GM21576 (cell line): Measurements from ENCODE around the gene PGGT1B.

Experiments used
- ATAC-seq: cut with Tn5 transposase; IDR thresholded peaks from one replicate; pipeline ENCODE4 v1.9.1; 2021; ENCODE audit warnings: mild to moderate bottlenecking, moderate library complexity; ENCODE audit not compliant: unreplicated experiment

Gene PGGT1B

GRCh38 chr5:115262321-115263077 lies at the start of gene PGGT1B:
TSS of gene PGGT1B (minus strand) at chr5:115262877. CDS start at chr5:115262851, 26 bp downstream.
- ATAC-seq: peak; percentile 86

GRCh38 chr5:115309751-115310370 lies 47.2 kb upstream of the PGGT1B start:
- ATAC-seq: peak; percentile 50

GRCh38 chr5:115308815-115309214 lies 46.1 kb upstream of the PGGT1B start:
- ATAC-seq: no peak

GRCh38 chr5:115306011-115306536 lies 43.4 kb upstream of the PGGT1B start:
- ATAC-seq: no peak

- no peak for ATAC-seq
Observed at GRCh38 chr5:115304496-115304895, 41.8 kb upstream of the PGGT1B start.

GRCh38 chr5:115298811-115299210 lies 36.1 kb upstream of the PGGT1B start:
- no peak for ATAC-seq

GRCh38 chr5:115297031-115297430 lies 34.4 kb upstream of the PGGT1B start:
- ATAC-seq: no peak

GRCh38 chr5:115296124-115297022 lies 33.7 kb upstream of the PGGT1B start, which contains the start of gene CCDC112:
TSS of gene CCDC112 (minus strand) at chr5:115296654. CDS start at chr5:115296543, 111 bp downstream.
- peak; percentile 74 for ATAC-seq

GRCh38 chr5:115295777-115296123 lies 33.1 kb upstream of the PGGT1B start:
- no peak for ATAC-seq

GRCh38 chr5:115291397-115291796 lies 28.7 kb upstream of the PGGT1B start:
- ATAC-seq: no peak

- no peak for ATAC-seq
Observed at GRCh38 chr5:115289104-115289503, 26.4 kb upstream of the PGGT1B start.

- no peak for ATAC-seq
Observed at GRCh38 chr5:115284021-115284420, 21.3 kb upstream of the PGGT1B start.

GRCh38 chr5:115282131-115282530 lies 19.5 kb upstream of the PGGT1B start:
- no peak for ATAC-seq

- no peak for ATAC-seq
Observed at GRCh38 chr5:115274584-115274983, 11.9 kb upstream of the PGGT1B start.

- no peak for ATAC-seq
Observed at GRCh38 chr5:115272297-115272958, 9.8 kb upstream of the PGGT1B start.

GRCh38 chr5:115271295-115272050 lies 8.8 kb upstream of the PGGT1B start:
- ATAC-seq: peak; percentile 55

- no peak for ATAC-seq
Observed at GRCh38 chr5:115267617-115268016, 4.9 kb upstream of the PGGT1B start.

- no peak for ATAC-seq
Observed at GRCh38 chr5:115265220-115265619, 2.5 kb upstream of the PGGT1B start.

GRCh38 chr5:115264786-115265185 lies 2.1 kb upstream of the PGGT1B start:
- ATAC-seq: no peak

GRCh38 chr5:115263078-115263380 lies 352 bp upstream of the PGGT1B start:
- no peak for ATAC-seq
